Sigmoid colon (tissue), 7 donors: ENCODE measurements around the gene CCDC137. TPM values are rescaled to one million over a fixed set of nuclear protein-coding genes. Genes with fewer than 3 reads are reported as not detected.
"Not testable (repeated sequence)": the region's sequence is repeated elsewhere in the genome, so short reads cannot be mapped to it uniquely, and the experiment has no call there.

Experiments used
- DNase-seq: peaks from one replicate; pipeline ENCODE4 v3.0.0-alpha.2; 2019
- H3K27ac ChIP-seq, 4 donors: fragments of 200-600 bp; sonication (generic); one replicate each; pipeline ENCODE4 v1.5.1; 2016 to 2019; ENCODE audit warnings: mild to moderate bottlenecking in 1 of 4
- H3K27me3 ChIP-seq, 3 donors: fragments of 200-600 bp; sonication (generic); one replicate each; pipeline ENCODE4 v1.5.1; 2019; ENCODE audit warnings: mild to moderate bottlenecking in 1 of 3
- H3K36me3 ChIP-seq, 4 donors: fragments of 200-600 bp; sonication (generic); one replicate each; pipeline ENCODE4 v1.5.1; 2016 to 2019
- H3K4me1 ChIP-seq, 4 donors: fragments of 200-600 bp; sonication (generic); one replicate each; pipeline ENCODE4 v1.5.1; 2017 to 2019
- H3K4me3 ChIP-seq, 4 donors: fragments of 200-600 bp; sonication (generic); one replicate each; pipeline ENCODE4 v1.5.1; 2017 to 2019; ENCODE audit warnings: mild to moderate bottlenecking in 2 of 4, moderate library complexity in 1 of 4
- H3K9me3 ChIP-seq, 4 donors: fragments of 200-600 bp in 3 of 4; sonication (generic) in 3 of 4; one replicate each; pipeline versions ENCODE4 v1.5.1 to v1.6.1; 2013 to 2019
- EP300 ChIP-seq, 4 donors: sonication (generic); formaldehyde crosslinking; IDR thresholded peaks; one replicate each; pipeline ENCODE4 v1.6.1; 2017; ENCODE audit warnings: antibody characterized with exemption in 4 of 4
- POLR2A ChIP-seq, 2 donors: fragments of 450-650 bp; IDR thresholded peaks; one replicate each; pipeline ENCODE4 v1.6.1; 2016; ENCODE audit warnings: antibody characterized with exemption in 2 of 2, mild to moderate bottlenecking in 2 of 2, moderate library complexity in 2 of 2
- POLR2AphosphoS5 ChIP-seq, 4 donors: sonication (generic); formaldehyde crosslinking; IDR thresholded peaks; one replicate each; pipeline ENCODE4 v1.6.1; 2017; ENCODE audit warnings: antibody characterized with exemption in 4 of 4
- WGBS, 2 donors: extraction: QIAGEN DNeasy Blood & Tissue Kit; methylation state at CpG; one replicate each; pipeline ENCODE4 v1.1.7; 2013; 5-methylcytosine and 5-hydroxymethylcytosine counted together
- intact Hi-C: fragments of 100-400 bp; cut with DNase I; formaldehyde crosslinking; loops from one replicate; pipeline ENCODE4 v1.15.1; 2023
- polyA plus RNA-seq, 3 donors: library from polyadenylated mRNA; stranded (reverse); fragments of 200-250 nt; gene quantifications; one replicate each; pipeline ENCODE4 v1.2.3, GENCODE V29; 2013
- total RNA-seq, 4 donors: library from RNA; depleted of rRNA; stranded (reverse); fragments of >200 nt; gene quantifications; one replicate each; pipeline ENCODE4 v1.1.0, GENCODE V29; 2016
- TF ChIP-seq, protein P1 (sequence below), 4 experiments: fragments of 450-650 bp in 3 of 4; fragments of 200-600 bp in 1 of 4; IDR thresholded peaks; one replicate each; pipeline ENCODE4 v1.5.1; 2016 to 2019; ENCODE audit warnings: antibody characterized with exemption in 4 of 4, mild to moderate bottlenecking in 3 of 4, moderate library complexity in 2 of 4
- donor health status: healthy with polysubstance abuse.
- donor health status: Bipolar disorder and iron deficiency.
- donor health status: healthy.

CCDC137 gene, protein sequence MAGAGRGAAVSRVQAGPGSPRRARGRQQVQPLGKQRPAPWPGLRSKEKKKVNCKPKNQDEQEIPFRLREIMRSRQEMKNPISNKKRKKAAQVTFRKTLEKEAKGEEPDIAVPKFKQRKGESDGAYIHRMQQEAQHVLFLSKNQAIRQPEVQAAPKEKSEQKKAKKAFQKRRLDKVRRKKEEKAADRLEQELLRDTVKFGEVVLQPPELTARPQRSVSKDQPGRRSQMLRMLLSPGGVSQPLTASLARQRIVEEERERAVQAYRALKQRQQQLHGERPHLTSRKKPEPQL
- 10 to 100 TPM in 1 of 4 donors, 1 to 10 TPM in 3; 5.5 to 10.7 (median 9.0) TPM for total RNA-seq
- polyA plus RNA-seq = 10 to 100 TPM in 2 of 3 donors, 1 to 10 TPM in 1; 9.0 to 31.1 (median 13.4) TPM

DNA sequence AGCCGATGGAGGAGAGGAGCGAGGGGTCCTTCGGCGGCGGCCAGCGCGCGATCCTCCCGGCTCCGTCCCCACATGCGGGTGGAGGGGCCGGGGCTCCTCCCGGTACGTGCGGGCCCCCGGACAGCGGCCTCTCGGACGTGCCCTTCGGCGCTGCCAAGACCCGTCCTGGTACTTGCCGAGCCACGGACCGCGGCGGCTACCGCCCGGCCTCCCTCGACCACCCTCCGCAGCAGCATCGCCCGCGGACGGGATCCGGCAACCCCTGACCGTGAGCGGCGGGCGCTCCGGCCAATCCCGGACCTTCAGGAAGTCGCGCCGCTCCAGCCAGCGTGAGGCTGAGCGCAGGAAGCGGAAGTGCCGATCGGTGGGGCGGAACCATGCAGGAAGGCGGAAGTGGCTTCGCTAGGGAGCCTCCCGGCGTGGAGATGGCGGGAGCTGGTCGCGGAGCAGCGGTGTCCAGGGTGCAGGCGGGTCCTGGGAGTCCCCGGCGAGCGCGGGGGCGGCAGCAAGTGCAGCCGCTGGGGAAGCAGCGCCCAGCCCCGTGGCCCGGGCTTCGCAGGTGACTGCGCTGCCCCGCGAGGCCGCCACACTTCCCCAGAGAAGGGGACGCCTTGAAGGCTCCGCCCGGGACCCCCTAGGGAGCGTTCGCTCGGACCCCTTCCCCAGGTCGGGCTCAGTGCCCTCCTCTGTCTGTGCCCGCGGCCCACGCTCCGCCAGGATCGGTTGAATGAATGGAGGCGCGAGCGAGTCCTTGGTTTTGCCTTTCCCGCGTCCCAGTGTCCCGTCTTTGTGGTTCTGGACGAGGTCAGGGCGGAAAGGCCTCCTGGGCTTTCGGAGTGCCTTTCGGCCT is at the start of gene CCDC137, which contains the start of gene OXLD1:
TSS of gene CCDC137 (plus strand) at position 396 of the 850 bp plus-strand sequence. CDS start at position 426, 30 bp downstream.
TSS of gene OXLD1 (minus strand) at position 264 of the 850 bp plus-strand sequence. CDS start at position 236, 28 bp downstream.
- H3K9me3 ChIP-seq = no peaks in the 10 kb centered on the region
- peaks cover 0 to 27% (median 26%) of the 10 kb centered on the region in 4 donors for H3K4me1 ChIP-seq
- intact Hi-C loops = loop anchor here (2.0 kb wide), 1 partner anchor 30 kb away; the partner anchor contains the start of genes NPLOC4 and TSPAN10
- H3K27me3 ChIP-seq = no peaks in the 10 kb centered on the region
- H3K27ac ChIP-seq = peak within 1 kb of the TSS; percentile 83 to 96 (median 91)
- H3K4me3 ChIP-seq = peak within 1 kb of the TSS; percentile 70 to 95 (median 84)
- H3K36me3 ChIP-seq = peaks cover 0 to 33% (median 12%) of the 10 kb centered on the region in 4 donors
- 0% methylated on average over 96 of the region's 96 CpGs for WGBS, 2 donors
- peak; percentile 82 to 96 (median 92) for TF ChIP-seq POLR2AphosphoS5 (IDR thresholded peaks at IDR 0.05)
- TF ChIP-seq POLR2A (IDR thresholded peaks at IDR 0.05) = peak; percentile 65 to 85
- no peak for TF ChIP-seq EP300 (IDR thresholded peaks at IDR 0.05)
- peak; percentile 98 for DNase-seq

DNA sequence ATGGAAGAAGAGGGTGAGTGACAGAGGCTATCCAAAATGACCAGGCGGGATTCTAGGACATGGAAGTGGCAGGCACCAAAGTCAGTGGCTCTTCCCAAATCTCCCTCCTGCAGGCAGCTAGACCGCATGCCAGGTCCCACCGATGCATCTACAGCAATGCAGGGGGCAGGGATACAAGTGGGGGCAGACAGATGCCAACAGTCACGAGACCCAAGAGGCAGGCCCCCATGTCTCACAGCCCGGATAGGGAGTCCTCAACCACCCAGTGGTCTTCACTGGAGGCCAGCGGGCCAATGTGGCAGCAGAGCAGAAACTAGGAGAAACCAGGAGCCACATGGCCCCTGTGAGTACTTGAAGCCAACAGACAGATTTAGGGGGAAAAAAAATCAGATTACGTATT is 49.7 kb upstream of the CCDC137 start:
- intact Hi-C loops = no loop called here
- 42 to 67% methylated on average over 7 of the region's 7 CpGs for WGBS, 2 donors

DNA sequence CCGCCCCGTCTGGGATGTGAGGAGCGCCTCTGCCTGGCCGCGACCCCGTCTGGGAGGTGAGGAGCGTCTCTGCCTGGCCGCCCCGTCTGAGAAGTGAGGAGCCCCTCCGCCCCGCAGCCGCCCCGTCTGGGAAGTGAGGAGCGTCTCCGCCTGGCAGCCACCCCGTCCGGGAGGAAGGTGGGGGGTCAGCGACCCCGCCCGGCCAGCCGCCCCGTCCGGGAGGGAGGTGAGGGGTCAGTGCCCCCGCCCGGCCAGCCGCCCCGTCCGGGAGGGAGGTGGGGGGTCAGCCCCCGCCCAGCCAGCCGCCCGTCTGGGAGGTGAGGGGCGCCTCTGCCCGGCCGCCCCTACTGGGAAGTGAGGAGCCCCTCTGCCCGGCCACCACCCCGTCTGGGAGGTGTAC is 48.2 kb upstream of the CCDC137 start:
- intact Hi-C loops, H3K27ac ChIP-seq, H3K4me3 ChIP-seq, DNase-seq, H3K27me3 ChIP-seq, H3K9me3 ChIP-seq: not testable (repeated sequence)
- H3K4me1 ChIP-seq = peaks cover 0 to 17% (median 10%) of the 10 kb centered on the region in 4 donors
- WGBS, 2 donors = 93 to 99% methylated on average over 29 to 34 of the region's 36 CpGs
- H3K36me3 ChIP-seq = peaks cover 5 to 69% (median 27%) of the 10 kb centered on the region in 4 donors

More for the DNA sequence above, 49.7 kb upstream of the CCDC137 start:
- H3K27me3 ChIP-seq = no peaks in the 10 kb centered on the region
- H3K4me1 ChIP-seq = peaks cover 0 to 25% (median 14%) of the 10 kb centered on the region in 4 donors
- no peak for DNase-seq
- no peaks in the 10 kb centered on the region for H3K9me3 ChIP-seq
- TF ChIP-seq, protein P1, sequence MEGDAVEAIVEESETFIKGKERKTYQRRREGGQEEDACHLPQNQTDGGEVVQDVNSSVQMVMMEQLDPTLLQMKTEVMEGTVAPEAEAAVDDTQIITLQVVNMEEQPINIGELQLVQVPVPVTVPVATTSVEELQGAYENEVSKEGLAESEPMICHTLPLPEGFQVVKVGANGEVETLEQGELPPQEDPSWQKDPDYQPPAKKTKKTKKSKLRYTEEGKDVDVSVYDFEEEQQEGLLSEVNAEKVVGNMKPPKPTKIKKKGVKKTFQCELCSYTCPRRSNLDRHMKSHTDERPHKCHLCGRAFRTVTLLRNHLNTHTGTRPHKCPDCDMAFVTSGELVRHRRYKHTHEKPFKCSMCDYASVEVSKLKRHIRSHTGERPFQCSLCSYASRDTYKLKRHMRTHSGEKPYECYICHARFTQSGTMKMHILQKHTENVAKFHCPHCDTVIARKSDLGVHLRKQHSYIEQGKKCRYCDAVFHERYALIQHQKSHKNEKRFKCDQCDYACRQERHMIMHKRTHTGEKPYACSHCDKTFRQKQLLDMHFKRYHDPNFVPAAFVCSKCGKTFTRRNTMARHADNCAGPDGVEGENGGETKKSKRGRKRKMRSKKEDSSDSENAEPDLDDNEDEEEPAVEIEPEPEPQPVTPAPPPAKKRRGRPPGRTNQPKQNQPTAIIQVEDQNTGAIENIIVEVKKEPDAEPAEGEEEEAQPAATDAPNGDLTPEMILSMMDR (IDR thresholded peaks at IDR 0.05) = no peak
- TF ChIP-seq POLR2A (IDR thresholded peaks at IDR 0.05) (no peak), POLR2AphosphoS5 (IDR thresholded peaks at IDR 0.05) (no peak), EP300 (IDR thresholded peaks at IDR 0.05) (no peak)
- no peak overlapping the region for H3K4me3 ChIP-seq
- peaks cover 0 to 67% (median 25%) of the 10 kb centered on the region in 4 donors for H3K36me3 ChIP-seq
- H3K27ac ChIP-seq = no peak overlapping the region

DNA sequence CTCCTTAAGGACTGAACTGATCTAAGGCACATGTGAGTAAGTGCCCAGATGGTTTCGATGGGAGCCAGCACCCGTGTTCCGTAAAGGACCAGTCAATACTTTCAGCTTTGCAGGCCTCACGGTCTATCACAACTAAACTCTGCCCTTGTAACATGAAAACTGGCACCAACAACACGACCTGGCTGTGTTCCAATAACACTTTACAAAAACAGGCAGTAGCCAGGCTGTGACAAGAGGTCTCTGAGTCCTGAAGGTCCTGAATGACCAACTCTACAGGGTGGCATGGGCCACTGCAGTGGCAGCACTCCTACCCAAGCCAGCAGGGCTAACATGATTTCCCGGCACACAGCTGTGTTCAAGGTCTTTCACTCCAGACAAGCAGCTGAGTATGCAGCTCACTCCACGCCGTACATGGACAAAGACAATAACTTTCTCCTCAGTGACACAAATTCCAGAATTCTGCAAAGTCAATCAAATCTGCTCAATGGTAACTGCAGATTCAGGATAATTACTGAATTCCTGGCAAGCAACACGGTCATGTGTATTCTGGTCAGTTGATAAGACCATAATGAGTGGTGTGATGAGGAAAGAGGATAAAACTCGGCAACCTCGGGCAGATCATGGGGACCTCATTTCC is 44.9 kb upstream of the CCDC137 start:
- no peak for DNase-seq
- TF ChIP-seq POLR2AphosphoS5 (IDR thresholded peaks at IDR 0.05) (no peak), POLR2A (IDR thresholded peaks at IDR 0.05) (no peak), EP300 (IDR thresholded peaks at IDR 0.05) (no peak)
- TF ChIP-seq, protein P1 (IDR thresholded peaks at IDR 0.05) = no peak
- H3K27me3 ChIP-seq = no peaks in the 10 kb centered on the region
- WGBS, 2 donors = 85 to 89% methylated on average over 11 of the region's 11 CpGs
- peaks cover 28 to 82% (median 50%) of the 10 kb centered on the region in 4 donors for H3K36me3 ChIP-seq
- no peaks in the 10 kb centered on the region for H3K9me3 ChIP-seq
- H3K27ac ChIP-seq = no peak overlapping the region
- intact Hi-C loops = no loop called here
- no peaks in the 10 kb centered on the region for H3K4me1 ChIP-seq
- H3K4me3 ChIP-seq = no peak overlapping the region

DNA sequence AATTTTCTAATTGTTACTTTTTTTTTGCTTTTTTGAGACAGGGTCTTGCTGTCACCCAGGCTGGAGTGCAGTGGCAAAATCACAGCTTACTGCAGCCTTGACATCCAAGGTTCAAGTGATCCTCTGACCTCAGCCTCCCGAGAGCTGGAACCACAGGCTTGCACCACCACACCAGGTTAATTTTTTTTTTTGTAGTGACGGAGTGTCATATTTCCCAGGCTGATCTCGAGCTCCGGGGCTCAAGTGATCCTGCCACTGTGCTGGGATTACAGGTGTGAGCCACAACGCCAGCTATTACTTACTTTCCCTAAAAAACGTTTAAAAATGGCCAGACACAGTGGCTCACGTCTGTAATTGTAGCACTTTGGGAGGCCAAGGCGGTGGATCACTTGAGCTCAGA is 36.3 kb upstream of the CCDC137 start:
- Histone ChIP-seq H3K36me3 (peaks cover 22 to 45% (median 35%) of the 10 kb centered on the region in 4 donors), H3K27ac (no peak overlapping the region), H3K4me3 (no peak overlapping the region), H3K27me3 (no peaks in the 10 kb centered on the region), H3K9me3 (no peaks in the 10 kb centered on the region), H3K4me1 (peaks cover 0 to 20% (median 17%) of the 10 kb centered on the region in 4 donors)
- intact Hi-C loops = no loop called here
- TF ChIP-seq POLR2AphosphoS5 (IDR thresholded peaks at IDR 0.05) = no peak
- 88 to 89% methylated on average over 8 of the region's 8 CpGs for WGBS, 2 donors
- no peak for DNase-seq
